Colon (tissue), 2 donors: Measurements from ENCODE around the gene NDRG2.
"Not testable (repeated sequence)": the region's sequence is repeated elsewhere in the genome, so short reads cannot be mapped to it uniquely, and the experiment has no call there.

ENCODE experiments used
- FAIRE-seq: peaks from 2 replicates; lab custom pipeline; 2012; peaks lifted over from hg19 to GRCh38; lab: Jason Lieb, UNC
- donor health status: control.
- donor health status: control.

NDRG2 gene

GRCh38 chr14:21055432-21056117, 30.7 kb upstream of the NDRG2 start:
- FAIRE-seq = no peak

- no peak for FAIRE-seq
Measured at GRCh38 chr14:21054768-21055145, 29.9 kb upstream of the NDRG2 start.

- FAIRE-seq = no peak
Measured at GRCh38 chr14:21054123-21054767, 29.4 kb upstream of the NDRG2 start.

- no peak for FAIRE-seq
Measured at GRCh38 chr14:21053184-21054122, 28.6 kb upstream of the NDRG2 start.

- FAIRE-seq = no peak
Measured at GRCh38 chr14:21050597-21050996, 25.7 kb upstream of the NDRG2 start.

GRCh38 chr14:21049271-21049673, 24.4 kb upstream of the NDRG2 start:
- no peak for FAIRE-seq

- no peak for FAIRE-seq
Measured at GRCh38 chr14:21048638-21049037, 23.8 kb upstream of the NDRG2 start.

GRCh38 chr14:21047378-21047781, 22.5 kb upstream of the NDRG2 start:
- FAIRE-seq = no peak

- FAIRE-seq = no peak
Measured at GRCh38 chr14:21043974-21044618, 19.2 kb upstream of the NDRG2 start.

- no peak for FAIRE-seq
Measured at GRCh38 chr14:21043387-21043973, 18.6 kb upstream of the NDRG2 start.

- no peak for FAIRE-seq
Measured at GRCh38 chr14:21042918-21043317, 18.1 kb upstream of the NDRG2 start.

- no peak for FAIRE-seq
Measured at GRCh38 chr14:21041676-21042433, 17.0 kb upstream of the NDRG2 start, which contains the start of gene RNASE7. RNASE7 (plus strand) TSS chr14:21042362; CDS start chr14:21042993, 631 bp downstream.

- not testable (repeated sequence) for FAIRE-seq
Measured at GRCh38 chr14:21040941-21041340, 16.1 kb upstream of the NDRG2 start.

- FAIRE-seq = no peak
Measured at GRCh38 chr14:21040370-21040925, 15.6 kb upstream of the NDRG2 start.

- FAIRE-seq = no peak
Measured at GRCh38 chr14:21039585-21040369, 14.9 kb upstream of the NDRG2 start.

- FAIRE-seq = no peak
Measured at GRCh38 chr14:21038441-21039422, 13.9 kb upstream of the NDRG2 start.

- FAIRE-seq = no peak
Measured at GRCh38 chr14:21037156-21037555, 12.3 kb upstream of the NDRG2 start.

GRCh38 chr14:21036751-21037150, 11.9 kb upstream of the NDRG2 start:
- no peak for FAIRE-seq

GRCh38 chr14:21034707-21035106, 9.8 kb upstream of the NDRG2 start, which contains the start of gene RNASE13:
RNASE13 (minus strand) TSS chr14:21034807; CDS start chr14:21034288, 519 bp downstream.
- FAIRE-seq = no peak
